Esophagus muscularis mucosa (tissue), 4 donors: ENCODE data around the gene DCK. TPM values are rescaled to one million over a fixed set of nuclear protein-coding genes. Genes with fewer than 3 reads are reported as not detected.

ENCODE experiments used
- DNase-seq: peaks from one replicate; pipeline ENCODE4 v3.0.0-alpha.2; 2017; ENCODE audit errors: extremely low spot score
- H3K27ac ChIP-seq, 4 donors: fragments of 200-600 bp; sonication (generic); replicated peaks in 1 of 4; 1 replicate in 3 of 4; 2 replicates in 1 of 4; pipeline ENCODE4 v1.5.1; 2016 to 2019; ENCODE audit warnings: mild to moderate bottlenecking in 1 of 4
- H3K27me3 ChIP-seq, 4 donors: fragments of 200-600 bp; sonication (generic); one replicate each; pipeline versions ENCODE4 v1.5.1 to v1.6.0; 2016 to 2019
- H3K36me3 ChIP-seq, 4 donors: fragments of 200-600 bp; sonication (generic); one replicate each; pipeline ENCODE4 v1.5.1; 2016 to 2019
- H3K4me1 ChIP-seq, 4 donors: fragments of 200-600 bp; sonication (generic); one replicate each; pipeline ENCODE4 v1.5.1; 2016 to 2019
- H3K4me3 ChIP-seq, 4 donors: fragments of 200-600 bp; sonication (generic); 1 replicate in 2 of 4; 2 replicates in 2 of 4; pipeline ENCODE4 v1.5.1; 2016 to 2019; ENCODE audit warnings: mild to moderate bottlenecking in 4 of 4, moderate library complexity in 1 of 4
- H3K9me3 ChIP-seq, 4 donors: fragments of 200-600 bp; sonication (generic); 1 replicate in 3 of 4; 2 replicates in 1 of 4; pipeline ENCODE4 v1.5.1; 2016 to 2019
- EP300 ChIP-seq: sonication (generic); formaldehyde crosslinking; IDR thresholded peaks from one replicate; pipeline ENCODE4 v1.6.1; 2017; ENCODE audit warnings: antibody characterized with exemption
- POLR2A ChIP-seq: fragments of 450-650 bp; IDR thresholded peaks from one replicate; pipeline ENCODE4 v1.6.1; 2017; ENCODE audit warnings: antibody characterized with exemption, moderate library complexity, mild to moderate bottlenecking, low read depth
- POLR2AphosphoS5 ChIP-seq, 2 donors: sonication (generic); formaldehyde crosslinking; IDR thresholded peaks; one replicate each; pipeline ENCODE4 v1.6.1; 2017; ENCODE audit warnings: antibody characterized with exemption in 2 of 2
- WGBS: methylation state at CpG from one replicate; pipeline ENCODE4 v1.1.5; 2018; 5-methylcytosine and 5-hydroxymethylcytosine counted together
- intact Hi-C: fragments of 100-400 bp; cut with DNase I; formaldehyde crosslinking; loops from one replicate; pipeline ENCODE4 v1.15.1; 2023
- total RNA-seq, 4 donors: library from RNA; depleted of rRNA; stranded (reverse); fragments of >200 nt; gene quantifications; one replicate each; pipeline versions ENCODE4 v1.1.0 to v1.2.1, GENCODE V29; 2016
- TF ChIP-seq, protein P1 (sequence below), 3 experiments: fragments of 200-600 bp in 2 of 3; fragments of 450-650 bp in 1 of 3; sonication (generic) in 2 of 3; IDR thresholded peaks; one replicate each; pipeline ENCODE4 v1.5.1; 2017 to 2019; ENCODE audit warnings: antibody characterized with exemption in 3 of 3, mild to moderate bottlenecking in 2 of 3, moderate library complexity in 1 of 3

Gene DCK
- total RNA-seq, 4 donors from 2014 or later, result 13.7 to 16.8 (median 14.8) TPM

DNA sequence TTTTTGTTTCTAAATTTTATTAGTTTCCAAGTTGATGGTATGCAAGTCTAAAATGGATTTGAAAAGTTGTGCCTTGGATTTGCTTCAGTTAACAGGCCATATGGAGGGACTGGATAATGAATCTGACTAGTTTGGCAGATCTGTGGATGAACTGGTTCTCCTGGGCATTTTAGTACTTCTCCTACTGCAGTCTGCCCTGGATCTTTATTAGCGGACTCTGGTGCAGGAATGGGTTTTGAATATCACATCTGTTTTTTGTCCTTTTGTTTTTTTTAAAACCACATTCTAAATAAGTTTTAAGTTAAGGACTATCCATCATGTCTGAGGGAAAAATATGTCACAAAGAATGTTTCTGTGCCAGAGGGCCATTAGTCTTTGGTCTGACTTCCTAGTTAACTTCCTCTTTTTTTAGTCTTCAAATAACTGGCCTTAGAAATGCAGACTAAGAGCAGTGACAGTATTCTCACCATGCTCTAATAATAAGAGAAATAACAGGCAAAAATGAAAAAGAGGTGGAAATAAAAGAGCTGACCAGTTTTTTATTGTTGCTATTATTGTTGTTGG is 13.9 kb upstream of the DCK start:
- intact Hi-C loops, result no loop called here
- Histone ChIP-seq H3K9me3 (no peaks in the 10 kb centered on the region), H3K36me3 (peaks cover 0 to 43% (median 6%) of the 10 kb centered on the region in 4 donors), H3K4me1 (no peaks in the 10 kb centered on the region), H3K27ac (no peak overlapping the region), H3K4me3 (no peak overlapping the region), H3K27me3 (no peaks in the 10 kb centered on the region)
- TF ChIP-seq, protein P1, sequence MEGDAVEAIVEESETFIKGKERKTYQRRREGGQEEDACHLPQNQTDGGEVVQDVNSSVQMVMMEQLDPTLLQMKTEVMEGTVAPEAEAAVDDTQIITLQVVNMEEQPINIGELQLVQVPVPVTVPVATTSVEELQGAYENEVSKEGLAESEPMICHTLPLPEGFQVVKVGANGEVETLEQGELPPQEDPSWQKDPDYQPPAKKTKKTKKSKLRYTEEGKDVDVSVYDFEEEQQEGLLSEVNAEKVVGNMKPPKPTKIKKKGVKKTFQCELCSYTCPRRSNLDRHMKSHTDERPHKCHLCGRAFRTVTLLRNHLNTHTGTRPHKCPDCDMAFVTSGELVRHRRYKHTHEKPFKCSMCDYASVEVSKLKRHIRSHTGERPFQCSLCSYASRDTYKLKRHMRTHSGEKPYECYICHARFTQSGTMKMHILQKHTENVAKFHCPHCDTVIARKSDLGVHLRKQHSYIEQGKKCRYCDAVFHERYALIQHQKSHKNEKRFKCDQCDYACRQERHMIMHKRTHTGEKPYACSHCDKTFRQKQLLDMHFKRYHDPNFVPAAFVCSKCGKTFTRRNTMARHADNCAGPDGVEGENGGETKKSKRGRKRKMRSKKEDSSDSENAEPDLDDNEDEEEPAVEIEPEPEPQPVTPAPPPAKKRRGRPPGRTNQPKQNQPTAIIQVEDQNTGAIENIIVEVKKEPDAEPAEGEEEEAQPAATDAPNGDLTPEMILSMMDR (IDR thresholded peaks at IDR 0.05), result no peak
- no peak for TF ChIP-seq POLR2AphosphoS5 (IDR thresholded peaks at IDR 0.05)
- no peak for TF ChIP-seq POLR2A
- WGBS, result 74% methylated on average over 1 of the region's 1 CpG
- no peak for DNase-seq

GRCh38 chr4:70980196-70980595 is 13.3 kb upstream of the DCK start:
- peaks cover 0 to 37% (median 6%) of the 10 kb centered on the region in 4 donors for H3K36me3 ChIP-seq
- H3K4me3 ChIP-seq, result no peak overlapping the region
- TF ChIP-seq POLR2A (no peak), POLR2AphosphoS5 (IDR thresholded peaks at IDR 0.05) (no peak), EP300 (no peak)
- TF ChIP-seq, protein P1 (IDR thresholded peaks at IDR 0.05), result no peak
- H3K27me3 ChIP-seq, result no peaks in the 10 kb centered on the region
- no peaks in the 10 kb centered on the region for H3K4me1 ChIP-seq
- intact Hi-C loops, result no loop called here
- no peak overlapping the region for H3K27ac ChIP-seq
- no peak for DNase-seq
- no peaks in the 10 kb centered on the region for H3K9me3 ChIP-seq

DNA sequence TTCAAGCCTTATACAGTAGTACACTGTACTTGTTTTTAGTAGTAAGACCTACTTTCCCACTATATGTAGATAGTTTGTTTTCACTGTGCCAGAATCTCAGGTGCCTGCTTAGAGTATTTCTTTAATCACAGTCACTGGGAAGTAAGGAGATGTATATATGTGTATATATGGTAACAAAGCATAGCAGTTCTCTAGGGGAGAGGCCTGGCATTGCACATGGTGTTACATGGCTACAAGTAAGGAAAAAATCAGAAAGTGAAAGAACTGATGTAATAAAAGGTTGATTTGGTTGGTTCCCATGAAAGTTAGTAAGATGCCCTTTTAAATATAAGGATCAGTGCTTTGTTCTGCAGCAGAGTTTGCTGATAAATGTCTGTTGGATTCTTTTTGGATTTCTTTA is 9.3 kb upstream of the DCK start:
- no peak overlapping the region for H3K27ac ChIP-seq

GRCh38 chr4:70984589-70984988 is 8.9 kb upstream of the DCK start:
- intact Hi-C loops, result no loop called here

More for the DNA sequence above, 9.3 kb upstream of the DCK start:
- no peaks in the 10 kb centered on the region for H3K9me3 ChIP-seq
- intact Hi-C loops, result no loop called here
- no peaks in the 10 kb centered on the region for H3K4me1 ChIP-seq
- no peaks in the 10 kb centered on the region for H3K27me3 ChIP-seq
- DNase-seq, result no peak
- H3K4me3 ChIP-seq, result no peak overlapping the region
- H3K36me3 ChIP-seq, result peaks cover 0 to 14% (median 5%) of the 10 kb centered on the region in 4 donors
- TF ChIP-seq POLR2AphosphoS5 (IDR thresholded peaks at IDR 0.05), result no peak
- TF ChIP-seq POLR2A, result no peak
- no peak for TF ChIP-seq EP300
- TF ChIP-seq, protein P1 (IDR thresholded peaks at IDR 0.05), result no peak

More at GRCh38 chr4:70984589-70984988, 8.9 kb upstream of the DCK start:
- TF ChIP-seq, protein P1 (IDR thresholded peaks at IDR 0.05), result no peak
- TF ChIP-seq POLR2AphosphoS5 (IDR thresholded peaks at IDR 0.05) (no peak), POLR2A (no peak), EP300 (no peak)
- H3K4me3 ChIP-seq, result no peak overlapping the region
- 94% methylated on average over 1 of the region's 1 CpG for WGBS
- H3K27me3 ChIP-seq, result no peaks in the 10 kb centered on the region
- H3K4me1 ChIP-seq, result no peaks in the 10 kb centered on the region
- no peak for DNase-seq
- H3K36me3 ChIP-seq, result peaks cover 0 to 10% (median 4%) of the 10 kb centered on the region in 4 donors
- no peak overlapping the region for H3K27ac ChIP-seq
- no peaks in the 10 kb centered on the region for H3K9me3 ChIP-seq
